ENCODE results near the gene ARHGEF17.

DNA sequence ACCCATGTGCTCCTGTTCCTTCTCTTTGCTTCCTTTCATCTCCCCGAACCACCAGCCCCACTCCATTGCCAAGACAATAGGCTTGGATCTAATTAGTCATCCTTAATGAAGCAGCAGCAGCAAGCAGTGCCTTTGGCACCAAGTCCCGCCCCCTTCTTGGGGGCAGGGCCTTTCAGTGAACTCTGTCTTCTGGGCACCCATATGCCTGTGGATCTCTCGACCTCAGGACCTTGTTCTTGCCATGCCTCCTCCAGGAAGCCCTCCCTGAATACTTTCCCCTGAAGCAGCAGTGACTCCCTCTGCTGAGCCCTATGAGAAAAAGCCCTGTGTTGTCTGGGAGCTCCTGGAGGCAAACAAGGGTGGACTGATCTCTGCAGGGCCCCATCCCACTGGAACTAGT is 32.1 kb downstream of the ARHGEF17 start:
- TF ChIP-seq, protein P1, sequence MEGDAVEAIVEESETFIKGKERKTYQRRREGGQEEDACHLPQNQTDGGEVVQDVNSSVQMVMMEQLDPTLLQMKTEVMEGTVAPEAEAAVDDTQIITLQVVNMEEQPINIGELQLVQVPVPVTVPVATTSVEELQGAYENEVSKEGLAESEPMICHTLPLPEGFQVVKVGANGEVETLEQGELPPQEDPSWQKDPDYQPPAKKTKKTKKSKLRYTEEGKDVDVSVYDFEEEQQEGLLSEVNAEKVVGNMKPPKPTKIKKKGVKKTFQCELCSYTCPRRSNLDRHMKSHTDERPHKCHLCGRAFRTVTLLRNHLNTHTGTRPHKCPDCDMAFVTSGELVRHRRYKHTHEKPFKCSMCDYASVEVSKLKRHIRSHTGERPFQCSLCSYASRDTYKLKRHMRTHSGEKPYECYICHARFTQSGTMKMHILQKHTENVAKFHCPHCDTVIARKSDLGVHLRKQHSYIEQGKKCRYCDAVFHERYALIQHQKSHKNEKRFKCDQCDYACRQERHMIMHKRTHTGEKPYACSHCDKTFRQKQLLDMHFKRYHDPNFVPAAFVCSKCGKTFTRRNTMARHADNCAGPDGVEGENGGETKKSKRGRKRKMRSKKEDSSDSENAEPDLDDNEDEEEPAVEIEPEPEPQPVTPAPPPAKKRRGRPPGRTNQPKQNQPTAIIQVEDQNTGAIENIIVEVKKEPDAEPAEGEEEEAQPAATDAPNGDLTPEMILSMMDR (IDR thresholded peaks at IDR 0.05): no peak
- TF ChIP-seq EP300 (IDR thresholded peaks at IDR 0.05) (no peak), POLR2A (IDR thresholded peaks at IDR 0.05) (no peak)

Measured in stomach (tissue), 4 donors.